ENCODE results near the gene IPPK. TPM values are rescaled to one million over a fixed set of nuclear protein-coding genes. Genes with fewer than 3 reads are reported as not detected.

The IPPK gene
- total RNA-seq, 1 experiment from 2014 or later = 5.4 TPM

DNA sequence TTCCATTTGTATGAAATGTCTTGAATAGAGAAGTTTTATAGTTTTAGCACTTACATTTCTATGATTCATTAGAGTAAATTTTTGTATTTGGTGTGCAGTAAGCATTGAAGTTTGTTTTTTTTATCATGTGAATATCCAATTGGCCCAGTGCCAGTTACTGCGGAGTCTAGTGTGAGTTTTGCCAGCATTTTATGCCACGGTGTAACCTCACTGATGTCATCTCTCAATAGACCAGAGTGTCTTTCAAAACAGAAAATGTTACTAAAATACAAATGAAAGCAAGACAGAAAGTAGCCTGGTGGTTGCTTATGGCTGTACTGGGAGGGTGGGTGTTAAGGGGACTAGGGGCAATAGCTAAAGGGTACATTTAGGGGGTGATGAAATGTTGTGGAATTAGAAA, 62.8 kb downstream of the IPPK start:
- ChIA-PET CTCF (interaction anchor here (0.6 kb wide), 1 partner anchor 82 kb away, joined by 3 read pairs; no protein-coding TSS in a partner anchor), POLR2A (no interaction called here)
- DNase-seq (ENCODE audit: low read depth, low spot score) (no peak), ATAC-seq (no peak)
- no peak overlapping the region for H3K4me3 ChIP-seq (ENCODE audit: low read depth in 2 of 2, low read length in 2 of 2)
- no peaks in the 10 kb centered on the region for H3K4me1 ChIP-seq (ENCODE audit: control insufficient read depth, insufficient read depth, low read length)
- H3K36me3 ChIP-seq (ENCODE audit: control insufficient read depth, insufficient read depth, low read length) = no peaks in the 10 kb centered on the region
- no peaks in the 10 kb centered on the region for H3K9me3 ChIP-seq (ENCODE audit: control insufficient read depth, insufficient read depth, low read depth, low read length)
- H3K27ac ChIP-seq (ENCODE audit: low read length) = no peak overlapping the region
- TF ChIP-seq POLR2AphosphoS5 (IDR thresholded peaks at IDR 0.05; ENCODE audit: low read depth, low read length) (no peak), TCF7L2 (IDR thresholded peaks at IDR 0.05; ENCODE audit: low read depth, low read length) (no peak), SIN3A (IDR thresholded peaks at IDR 0.05; ENCODE audit: borderline replicate concordance, insufficient read depth, low read depth, low read length) (no peak)
- TF ChIP-seq, protein P1, sequence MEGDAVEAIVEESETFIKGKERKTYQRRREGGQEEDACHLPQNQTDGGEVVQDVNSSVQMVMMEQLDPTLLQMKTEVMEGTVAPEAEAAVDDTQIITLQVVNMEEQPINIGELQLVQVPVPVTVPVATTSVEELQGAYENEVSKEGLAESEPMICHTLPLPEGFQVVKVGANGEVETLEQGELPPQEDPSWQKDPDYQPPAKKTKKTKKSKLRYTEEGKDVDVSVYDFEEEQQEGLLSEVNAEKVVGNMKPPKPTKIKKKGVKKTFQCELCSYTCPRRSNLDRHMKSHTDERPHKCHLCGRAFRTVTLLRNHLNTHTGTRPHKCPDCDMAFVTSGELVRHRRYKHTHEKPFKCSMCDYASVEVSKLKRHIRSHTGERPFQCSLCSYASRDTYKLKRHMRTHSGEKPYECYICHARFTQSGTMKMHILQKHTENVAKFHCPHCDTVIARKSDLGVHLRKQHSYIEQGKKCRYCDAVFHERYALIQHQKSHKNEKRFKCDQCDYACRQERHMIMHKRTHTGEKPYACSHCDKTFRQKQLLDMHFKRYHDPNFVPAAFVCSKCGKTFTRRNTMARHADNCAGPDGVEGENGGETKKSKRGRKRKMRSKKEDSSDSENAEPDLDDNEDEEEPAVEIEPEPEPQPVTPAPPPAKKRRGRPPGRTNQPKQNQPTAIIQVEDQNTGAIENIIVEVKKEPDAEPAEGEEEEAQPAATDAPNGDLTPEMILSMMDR (IDR thresholded peaks at IDR 0.05) = no peak
- TF ChIP-seq, protein P2, sequence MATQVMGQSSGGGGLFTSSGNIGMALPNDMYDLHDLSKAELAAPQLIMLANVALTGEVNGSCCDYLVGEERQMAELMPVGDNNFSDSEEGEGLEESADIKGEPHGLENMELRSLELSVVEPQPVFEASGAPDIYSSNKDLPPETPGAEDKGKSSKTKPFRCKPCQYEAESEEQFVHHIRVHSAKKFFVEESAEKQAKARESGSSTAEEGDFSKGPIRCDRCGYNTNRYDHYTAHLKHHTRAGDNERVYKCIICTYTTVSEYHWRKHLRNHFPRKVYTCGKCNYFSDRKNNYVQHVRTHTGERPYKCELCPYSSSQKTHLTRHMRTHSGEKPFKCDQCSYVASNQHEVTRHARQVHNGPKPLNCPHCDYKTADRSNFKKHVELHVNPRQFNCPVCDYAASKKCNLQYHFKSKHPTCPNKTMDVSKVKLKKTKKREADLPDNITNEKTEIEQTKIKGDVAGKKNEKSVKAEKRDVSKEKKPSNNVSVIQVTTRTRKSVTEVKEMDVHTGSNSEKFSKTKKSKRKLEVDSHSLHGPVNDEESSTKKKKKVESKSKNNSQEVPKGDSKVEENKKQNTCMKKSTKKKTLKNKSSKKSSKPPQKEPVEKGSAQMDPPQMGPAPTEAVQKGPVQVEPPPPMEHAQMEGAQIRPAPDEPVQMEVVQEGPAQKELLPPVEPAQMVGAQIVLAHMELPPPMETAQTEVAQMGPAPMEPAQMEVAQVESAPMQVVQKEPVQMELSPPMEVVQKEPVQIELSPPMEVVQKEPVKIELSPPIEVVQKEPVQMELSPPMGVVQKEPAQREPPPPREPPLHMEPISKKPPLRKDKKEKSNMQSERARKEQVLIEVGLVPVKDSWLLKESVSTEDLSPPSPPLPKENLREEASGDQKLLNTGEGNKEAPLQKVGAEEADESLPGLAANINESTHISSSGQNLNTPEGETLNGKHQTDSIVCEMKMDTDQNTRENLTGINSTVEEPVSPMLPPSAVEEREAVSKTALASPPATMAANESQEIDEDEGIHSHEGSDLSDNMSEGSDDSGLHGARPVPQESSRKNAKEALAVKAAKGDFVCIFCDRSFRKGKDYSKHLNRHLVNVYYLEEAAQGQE (IDR thresholded peaks at IDR 0.05; ENCODE audit: insufficient read depth in 1 of 2, low read depth in 2 of 2, low read length in 1 of 2) = no peak
- no peaks in the 10 kb centered on the region for H3K27me3 ChIP-seq (ENCODE audit: control insufficient read depth, insufficient read depth, low read length)
- BruUV-seq (replicated peaks) = no TSS peak
- in situ Hi-C loops (cut with HindIII; ENCODE audit: low pct_unique_long_range_greater_than_20kb, low sequenced_read_pairs) (no loop called here), intact Hi-C loops (cut with micrococcal nuclease; ENCODE audit: unreplicated experiment) (no loop called here)

DNA sequence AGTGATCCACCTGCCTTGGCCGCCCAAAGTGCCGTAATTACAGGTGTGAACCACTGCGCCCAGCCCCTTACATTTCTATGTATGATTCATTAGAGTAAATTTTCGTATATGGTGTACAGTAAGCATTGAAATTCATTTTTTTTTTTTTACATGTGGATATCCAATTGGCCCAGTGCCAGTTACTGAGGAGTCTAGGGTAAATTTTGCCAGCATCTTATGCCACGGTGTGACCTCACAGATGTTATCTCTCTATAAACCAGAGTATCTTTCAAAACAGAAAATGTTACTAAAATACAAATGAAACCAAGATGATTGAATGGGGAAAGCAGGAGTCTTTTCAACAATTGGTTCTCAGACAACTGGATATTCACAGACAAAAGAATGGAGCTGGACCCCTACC, 64.7 kb downstream of the IPPK start:
- no peak for ATAC-seq
- ChIA-PET POLR2A (no interaction called here), CTCF (no interaction called here)
- BruUV-seq (replicated peaks) = no TSS peak
- H3K36me3 ChIP-seq (ENCODE audit: control insufficient read depth, insufficient read depth, low read length) = no peaks in the 10 kb centered on the region
- H3K27ac ChIP-seq (ENCODE audit: low read length) = no peak overlapping the region
- no peak overlapping the region for H3K4me3 ChIP-seq (ENCODE audit: low read depth in 2 of 2, low read length in 2 of 2)
- TF ChIP-seq, protein P2 (IDR thresholded peaks at IDR 0.05; ENCODE audit: insufficient read depth in 1 of 2, low read depth in 2 of 2, low read length in 1 of 2) = no peak
- TF ChIP-seq, protein P1 (IDR thresholded peaks at IDR 0.05) = no peak
- TF ChIP-seq POLR2AphosphoS5 (IDR thresholded peaks at IDR 0.05; ENCODE audit: low read depth, low read length) (no peak), SIN3A (IDR thresholded peaks at IDR 0.05; ENCODE audit: borderline replicate concordance, insufficient read depth, low read depth, low read length) (no peak), TCF7L2 (IDR thresholded peaks at IDR 0.05; ENCODE audit: low read depth, low read length) (no peak)
- H3K27me3 ChIP-seq (ENCODE audit: control insufficient read depth, insufficient read depth, low read length) = no peaks in the 10 kb centered on the region
- no peak for DNase-seq (ENCODE audit: low read depth, low spot score)
- peaks cover 6% of the 10 kb centered on the region; the same call in 1 of the 2 replicates for H3K4me1 ChIP-seq (ENCODE audit: control insufficient read depth, insufficient read depth, low read length)
- in situ Hi-C loops (cut with HindIII; ENCODE audit: low pct_unique_long_range_greater_than_20kb, low sequenced_read_pairs) (no loop called here), intact Hi-C loops (cut with micrococcal nuclease; ENCODE audit: unreplicated experiment) (no loop called here)
- no peaks in the 10 kb centered on the region for H3K9me3 ChIP-seq (ENCODE audit: control insufficient read depth, insufficient read depth, low read depth, low read length)
